GM19372 (cell line): Measurements from ENCODE around the gene LRRFIP1.
"Not testable (repeated sequence)": the region's sequence is repeated elsewhere in the genome, so short reads cannot be mapped to it uniquely, and the experiment has no call there.

Experiments used
- ATAC-seq: cut with Tn5 transposase; IDR thresholded peaks from one replicate; pipeline ENCODE4 v1.9.1; 2021; ENCODE audit warnings: mild to moderate bottlenecking, low read depth, moderate library complexity; ENCODE audit not compliant: unreplicated experiment

LRRFIP1 gene

DNA sequence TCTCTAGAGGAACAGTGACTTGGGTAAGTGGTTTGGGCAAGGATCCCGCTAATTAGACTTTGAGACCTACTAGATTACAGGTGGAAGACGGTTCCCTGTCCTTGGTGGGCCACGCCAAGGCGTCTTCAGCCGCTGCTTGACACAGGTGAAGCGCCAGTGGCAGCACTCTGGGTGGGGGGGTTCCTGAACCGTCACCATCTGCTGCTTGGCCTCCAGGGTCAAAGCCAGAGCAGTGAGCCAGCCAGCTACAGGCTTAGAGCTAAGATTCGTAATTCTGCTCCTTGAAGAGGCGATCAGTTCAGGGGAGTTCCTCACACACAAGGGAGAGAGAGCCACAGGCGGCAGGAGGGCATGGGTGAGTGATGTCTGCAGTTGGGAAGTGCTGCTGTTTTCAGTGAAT is 131.8 kb downstream of the LRRFIP1 start:
- no peak for ATAC-seq

DNA sequence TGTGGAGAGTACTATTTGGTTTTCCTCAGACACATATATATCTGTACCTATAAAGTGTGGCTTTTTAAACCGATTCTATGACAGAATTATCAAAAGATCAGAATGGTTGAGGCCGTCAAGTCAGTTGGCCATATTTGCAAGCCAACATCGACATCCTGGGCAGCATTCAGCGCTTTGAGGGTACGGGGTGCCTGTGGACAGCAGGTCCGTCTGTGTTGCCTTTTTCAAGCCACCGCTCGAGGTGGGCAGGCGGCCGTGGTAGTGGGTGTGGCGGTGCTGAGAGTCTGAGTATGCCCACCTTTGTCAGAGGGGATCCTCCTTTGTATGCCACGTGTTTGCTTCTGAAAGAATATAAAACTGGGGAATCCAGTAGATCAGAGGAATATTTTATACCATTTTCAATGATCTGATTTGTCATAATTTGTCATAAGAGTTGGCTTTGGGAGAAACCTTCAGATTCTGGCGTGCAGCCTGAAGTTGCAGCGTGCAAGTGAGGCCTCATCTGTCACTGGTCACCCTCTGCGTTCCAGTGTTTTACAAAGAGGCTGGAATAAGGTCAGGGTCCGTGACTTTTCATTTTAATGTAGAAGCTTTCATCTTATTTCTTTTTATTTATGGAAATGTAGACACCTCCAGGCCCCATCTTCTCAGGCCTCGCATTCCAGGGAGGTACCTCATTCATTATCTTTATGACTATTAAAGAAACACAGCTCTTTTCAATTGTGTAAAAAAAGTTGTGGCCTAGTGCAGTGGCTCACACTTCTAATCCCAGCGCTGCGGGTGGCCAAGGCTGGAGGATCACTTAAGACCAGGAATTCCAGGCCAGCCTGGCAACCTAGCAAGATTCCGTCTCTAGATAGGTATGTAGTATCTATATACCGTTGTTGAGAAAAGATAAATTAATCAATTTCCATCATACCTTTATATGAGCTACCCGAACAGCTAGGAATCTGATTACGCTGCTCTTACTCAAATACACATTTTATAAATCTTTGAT is 133.4 kb downstream of the LRRFIP1 start:
- ATAC-seq, result no peak

- not testable (repeated sequence) for ATAC-seq
Measured at GRCh38 chr2:237762291-237763182, 135.2 kb downstream of the LRRFIP1 start.

DNA sequence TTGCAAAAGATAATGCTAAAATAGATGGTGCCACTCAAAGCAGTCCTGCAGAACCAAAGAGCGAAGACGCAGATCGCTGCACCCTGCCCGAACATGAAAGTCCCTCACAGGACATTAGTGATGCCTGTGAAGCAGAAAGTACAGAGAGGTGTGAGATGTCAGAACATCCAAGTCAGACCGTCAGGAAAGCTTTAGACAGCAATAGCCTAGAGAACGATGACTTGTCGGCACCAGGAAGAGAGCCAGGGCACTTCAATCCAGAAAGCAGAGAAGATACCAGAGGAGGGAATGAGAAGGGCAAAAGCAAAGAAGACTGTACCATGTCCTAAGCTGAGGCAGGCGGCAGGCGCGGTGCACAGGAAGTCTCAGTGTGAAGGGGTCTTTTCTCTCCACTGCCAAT is 136.4 kb downstream of the LRRFIP1 start:
- ATAC-seq, result no peak

DNA sequence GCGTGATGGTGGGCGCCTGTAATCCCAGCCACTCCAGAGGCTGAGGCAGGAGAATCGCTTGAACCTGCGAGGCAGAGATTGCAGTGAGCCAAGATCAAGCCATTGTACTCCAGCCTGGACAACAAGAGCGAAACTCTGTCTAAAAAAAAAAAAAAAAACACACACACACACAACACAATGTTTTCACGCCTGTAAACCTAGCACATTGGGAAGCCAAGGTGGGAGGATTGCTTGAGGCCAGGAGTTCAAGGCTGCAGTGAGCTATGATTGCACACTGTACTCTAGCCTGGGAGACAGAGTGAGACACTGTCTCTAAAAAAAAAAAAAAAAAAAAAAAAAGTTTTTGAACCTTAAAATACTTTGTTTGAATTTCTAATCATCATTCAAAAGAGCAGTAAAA is 137.7 kb downstream of the LRRFIP1 start:
- ATAC-seq, result not testable (repeated sequence)

DNA sequence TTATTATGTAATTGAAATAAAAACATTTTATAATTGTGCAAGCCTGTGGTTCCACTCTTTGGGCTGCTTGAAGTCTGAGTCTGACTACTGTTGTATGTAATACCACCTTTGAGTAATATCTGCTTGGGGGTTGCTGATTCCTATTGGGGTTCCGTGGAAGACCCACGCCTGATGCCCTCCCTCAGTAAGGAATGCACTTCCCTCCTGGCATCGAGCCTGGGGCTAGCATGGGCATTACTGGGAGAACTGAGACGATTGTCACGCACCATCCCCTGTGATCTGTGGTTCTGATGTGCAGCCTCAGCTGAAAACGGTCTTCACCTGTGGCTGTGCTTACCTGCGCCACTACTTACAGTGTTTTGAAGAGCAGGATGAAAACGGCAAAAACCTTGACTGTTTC is 138.5 kb downstream of the LRRFIP1 start:
- no peak for ATAC-seq

DNA sequence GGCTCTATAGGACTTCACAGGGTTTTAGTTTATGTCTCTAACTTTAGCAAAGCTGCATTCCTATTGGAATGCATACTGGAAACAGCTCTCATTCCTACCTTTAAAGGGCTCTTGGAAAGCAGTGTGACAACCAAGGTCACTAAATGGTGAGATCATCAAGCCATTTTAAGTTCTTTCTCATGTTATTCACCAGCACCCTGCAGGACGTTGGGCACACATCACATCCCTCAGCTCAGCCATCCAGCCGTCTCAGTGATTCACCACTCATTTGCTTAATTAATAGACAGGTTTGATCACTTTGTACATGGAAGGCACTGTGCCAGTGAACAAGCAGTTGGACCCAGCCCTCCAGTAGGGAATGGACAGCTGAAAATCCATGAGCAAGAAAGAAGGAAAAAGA is 139.0 kb downstream of the LRRFIP1 start:
- no peak for ATAC-seq

- ATAC-seq, result no peak
Measured at GRCh38 chr2:237772513-237772912, 145.1 kb downstream of the LRRFIP1 start.

DNA sequence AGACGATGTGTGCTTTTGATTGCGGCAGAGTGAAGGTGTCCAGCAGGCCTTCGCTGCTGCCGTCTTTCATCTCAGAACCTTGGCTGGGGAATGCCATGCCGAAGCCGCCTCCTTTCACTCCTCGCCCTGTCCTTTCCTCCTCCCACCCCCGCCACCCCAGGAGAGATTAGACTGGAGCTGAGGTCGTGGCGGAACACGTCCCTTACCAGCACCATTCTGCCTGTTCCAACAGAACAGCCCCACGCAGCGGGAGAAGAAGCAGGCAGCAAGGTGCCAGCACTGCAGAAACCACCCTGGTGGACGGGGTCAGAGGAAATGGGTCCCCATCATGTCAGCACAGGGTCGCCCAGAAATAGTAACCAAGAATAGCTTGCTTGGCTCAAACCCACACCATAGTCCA is 146.4 kb downstream of the LRRFIP1 start:
- ATAC-seq, result no peak

GRCh38 chr2:237774811-237775553 is 147.6 kb downstream of the LRRFIP1 start:
- ATAC-seq, result peak; percentile 75

- ATAC-seq, result no peak
Measured at GRCh38 chr2:237779521-237779920, 152.1 kb downstream of the LRRFIP1 start.

DNA sequence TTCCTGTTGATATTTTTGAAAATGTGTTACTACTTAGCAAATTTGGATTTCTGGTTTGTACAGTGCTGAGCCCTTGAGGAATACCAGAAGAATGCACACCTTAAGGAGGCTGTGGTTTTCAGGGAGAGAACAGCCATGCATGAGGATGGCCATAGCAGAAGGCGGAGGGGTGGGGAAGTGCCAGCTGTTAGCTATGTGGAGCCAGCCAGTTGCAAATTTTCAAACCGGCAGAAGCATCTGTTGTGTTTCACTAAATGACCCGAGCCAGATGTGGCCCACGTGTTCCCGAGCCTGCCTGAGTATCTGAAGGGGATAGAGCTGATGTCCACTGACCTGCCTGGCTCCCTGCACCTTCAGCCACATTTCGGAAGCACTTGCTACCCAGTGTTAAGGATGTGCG is 154.8 kb downstream of the LRRFIP1 start:
- no peak for ATAC-seq

DNA sequence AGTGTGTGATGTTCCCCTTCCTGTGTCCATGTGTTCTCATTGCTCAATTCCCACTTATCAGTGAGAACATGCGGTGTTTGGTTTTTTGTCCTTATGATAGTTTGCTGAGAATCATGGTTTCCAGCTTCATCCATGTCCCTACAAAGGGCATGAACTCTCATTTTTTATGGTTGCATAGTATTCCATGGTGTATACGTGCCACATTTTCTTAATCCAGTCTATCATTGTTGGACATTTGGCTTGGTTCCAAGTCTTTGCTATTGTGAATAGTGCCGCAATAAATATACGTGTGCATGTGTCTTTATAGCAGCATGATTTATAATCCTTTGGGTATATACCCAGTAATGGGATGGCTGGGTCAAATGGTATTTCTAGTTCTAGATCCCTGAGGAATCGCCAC is 156.3 kb downstream of the LRRFIP1 start:
- not testable (repeated sequence) for ATAC-seq

DNA sequence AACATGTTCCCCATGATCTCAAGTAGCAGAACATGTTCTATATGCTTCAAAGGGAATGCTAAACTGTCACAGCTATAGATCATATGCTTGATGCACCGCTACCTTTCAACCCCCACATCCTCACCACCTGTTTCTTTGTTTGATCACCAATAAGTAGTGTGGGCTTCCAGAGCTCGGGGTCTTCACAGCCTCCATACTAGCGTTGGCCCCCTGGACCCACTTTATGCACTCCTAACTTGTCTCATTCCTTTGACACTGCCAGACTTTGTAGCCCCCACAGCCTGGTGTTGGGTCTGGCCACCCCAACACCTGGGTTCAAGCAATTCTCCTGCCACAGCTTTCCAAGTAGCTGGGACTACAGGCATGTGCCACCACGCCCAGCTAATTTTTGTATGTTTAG is 159.5 kb downstream of the LRRFIP1 start:
- ATAC-seq, result no peak

DNA sequence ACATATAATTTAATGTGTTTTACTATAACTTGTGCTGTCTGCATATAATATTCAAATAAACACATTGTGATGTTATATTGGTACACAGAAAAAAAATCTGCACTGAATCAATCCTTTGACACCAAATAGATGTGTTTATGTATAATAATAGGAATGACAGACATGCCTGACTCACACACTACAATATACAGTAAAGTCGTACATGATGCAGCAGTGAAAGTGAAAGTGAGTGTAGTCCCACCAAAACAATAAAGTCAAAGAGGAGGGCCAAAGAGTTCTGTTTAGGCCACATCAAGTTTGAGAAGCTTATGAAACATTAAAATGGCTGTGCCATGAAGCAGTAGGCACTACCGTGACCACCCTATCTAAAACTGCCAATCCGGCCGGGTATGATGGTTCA is 163.0 kb downstream of the LRRFIP1 start:
- no peak for ATAC-seq

- ATAC-seq, result no peak
Measured at GRCh38 chr2:237791977-237792727, 164.8 kb downstream of the LRRFIP1 start.

DNA sequence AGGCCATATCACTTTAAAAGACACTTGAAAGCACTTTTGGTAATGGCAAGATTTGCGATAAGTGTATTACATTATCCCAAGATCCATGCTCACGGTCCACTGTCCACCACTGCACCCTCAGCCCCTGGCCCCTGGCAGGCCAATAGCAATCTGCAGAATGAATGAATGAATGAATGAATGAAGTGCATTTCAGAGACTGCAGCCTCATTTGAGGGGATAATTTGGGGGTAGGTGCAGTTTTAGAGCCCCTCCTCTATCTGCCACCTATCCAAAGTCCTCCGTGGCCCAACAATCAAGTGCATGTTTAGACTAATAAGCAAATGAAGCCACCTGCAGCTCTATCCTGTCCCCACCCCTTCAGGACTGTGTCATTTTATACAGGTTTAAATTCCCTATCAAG is 169.9 kb downstream of the LRRFIP1 start:
- no peak for ATAC-seq

- no peak for ATAC-seq
Measured at GRCh38 chr2:237798236-237799059, 171.1 kb downstream of the LRRFIP1 start, which contains the start of gene RBM44. Gene RBM44 (plus strand): TSS chr2:237798779. CDS start chr2:237813610, 14,831 bp downstream.

GRCh38 chr2:237799060-237799428 is 171.7 kb downstream of the LRRFIP1 start:
- no peak for ATAC-seq
